ENCODE results near the gene SRXN1. TPM values are rescaled to one million over a fixed set of nuclear protein-coding genes. Genes with fewer than 3 reads are reported as not detected.

The SRXN1 gene
- total and polyA plus RNA-seq, 2 donors (not counting 3 experiments of a cell fraction or from before 2014, with no cell fraction given): 19.3 to 24.9 TPM

- FAIRE-seq (no peak), DNase-seq (ENCODE audit: low read depth, low spot score) (no peak)
- TF ChIP-seq POLR2A (IDR thresholded peaks at IDR 0.05; ENCODE audit: low read depth, low read length): no peak
- no peak for TF ChIP-seq FOS (IDR thresholded peaks at IDR 0.05; ENCODE audit: borderline replicate concordance, insufficient read depth, low read length)
- Histone ChIP-seq H3K36me3 (ENCODE audit: control insufficient read depth in 2 of 2, extremely low read depth in 1 of 2, insufficient read depth in 2 of 2, low read length in 2 of 2) (no peaks in the 10 kb centered on the region), H3K4me1 (ENCODE audit: control insufficient read depth, extremely low read depth, insufficient read depth, low read length) (no peaks in the 10 kb centered on the region), H2AFZ (ENCODE audit: low read depth, low read length) (no peak overlapping the region), H3K27ac (ENCODE audit: insufficient read depth, low read depth, low read length) (no peak overlapping the region), H3K9ac (replicated peaks; ENCODE audit: extremely low read depth, insufficient read depth, low read length) (no peak overlapping the region), H3K9me1 (replicated peaks; ENCODE audit: control insufficient read depth, extremely low read depth, insufficient read depth, low read length) (no peaks in the 10 kb centered on the region), H3K27me3 (ENCODE audit: control insufficient read depth in 2 of 2, insufficient read depth in 2 of 2, low read length in 2 of 2) (peaks cover 2 to 6% of the 10 kb centered on the region in 2 experiments), H3K4me3 (replicated peaks in 1 of 3; ENCODE audit: insufficient read depth in 1 of 3, low read depth in 1 of 3, low read length in 3 of 3) (no peak overlapping the region), H3K4me2 (ENCODE audit: insufficient read depth, low read length) (no peak overlapping the region), H3K9me3 (replicated peaks; ENCODE audit: control insufficient read depth, insufficient read depth, low read length) (no peaks in the 10 kb centered on the region), H4K20me1 (replicated peaks; ENCODE audit: control insufficient read depth, extremely low read depth, insufficient read depth, low read length) (no peaks in the 10 kb centered on the region), H3K79me2 (ENCODE audit: control insufficient read depth, insufficient read depth, low read length) (no peaks in the 10 kb centered on the region)
- intact Hi-C loops (cut with micrococcal nuclease) (no loop called here), dilution Hi-C loops (cut with MboI; ENCODE audit: extremely low pct_ligation_motif_present, low sequenced_read_pairs) (no loop called here)
- ChIA-PET CTCF (interaction anchor here (1.2 to 1.9 kb wide), 3 partner anchors 8 to 30 kb away, joined by 3 to 5 read pairs (median 5); no protein-coding TSS in a partner anchor), POLR2A (no interaction called here)
- BruUV-seq (replicated peaks): no TSS peak
Measured at GRCh38 chr20:637559-637958, 15.4 kb downstream of the SRXN1 start.

GRCh38 chr20:635893-636338, 17.1 kb downstream of the SRXN1 start:
- DNase-seq (ENCODE audit: low read depth, low spot score) (no peak), FAIRE-seq (no peak)
- H3K27ac ChIP-seq (ENCODE audit: insufficient read depth, low read depth, low read length): no peak overlapping the region
- no peaks in the 10 kb centered on the region for H3K36me3 ChIP-seq (ENCODE audit: control insufficient read depth in 2 of 2, extremely low read depth in 1 of 2, insufficient read depth in 2 of 2, low read length in 2 of 2)
- no peak overlapping the region for H3K4me2 ChIP-seq (ENCODE audit: insufficient read depth, low read length)
- no TSS peak for BruUV-seq (replicated peaks)
- no peaks in the 10 kb centered on the region for H3K4me1 ChIP-seq (ENCODE audit: control insufficient read depth, extremely low read depth, insufficient read depth, low read length)
- TF ChIP-seq MYC (IDR thresholded peaks at IDR 0.05; ENCODE audit: low read depth, low read length) (no peak), MAX (IDR thresholded peaks at IDR 0.05; ENCODE audit: insufficient read depth, insufficient read length) (no peak), CTCF (IDR thresholded peaks at IDR 0.05; ENCODE audit: extremely low read depth in 1 of 2, insufficient read depth in 1 of 2, low read depth in 1 of 2, low read length in 2 of 2) (no peak), POLR2A (IDR thresholded peaks at IDR 0.05; ENCODE audit: low read depth, low read length) (no peak), GATA2 (IDR thresholded peaks at IDR 0.05; ENCODE audit: insufficient read depth, insufficient read length, low read depth, low read length) (no peak)
- intact Hi-C loops (cut with micrococcal nuclease) (no loop called here), dilution Hi-C loops (cut with MboI; ENCODE audit: extremely low pct_ligation_motif_present, low sequenced_read_pairs) (no loop called here)
- H3K9me3 ChIP-seq (replicated peaks; ENCODE audit: control insufficient read depth, insufficient read depth, low read length): no peaks in the 10 kb centered on the region
- no peak overlapping the region for H3K4me3 ChIP-seq (replicated peaks in 1 of 3; ENCODE audit: insufficient read depth in 1 of 3, low read depth in 1 of 3, low read length in 3 of 3)
- no peak overlapping the region for H3K9ac ChIP-seq (replicated peaks; ENCODE audit: extremely low read depth, insufficient read depth, low read length)
- ChIA-PET POLR2A (no interaction called here), CTCF (interaction anchor here (2.8 kb wide), 1 partner anchor 10 kb away, joined by 11 read pairs; no protein-coding TSS in a partner anchor)
- H3K79me2 ChIP-seq (ENCODE audit: control insufficient read depth, insufficient read depth, low read length): no peaks in the 10 kb centered on the region
- no peaks in the 10 kb centered on the region for H3K9me1 ChIP-seq (replicated peaks; ENCODE audit: control insufficient read depth, extremely low read depth, insufficient read depth, low read length)
- no peaks in the 10 kb centered on the region for H4K20me1 ChIP-seq (replicated peaks; ENCODE audit: control insufficient read depth, extremely low read depth, insufficient read depth, low read length)
- H2AFZ ChIP-seq (ENCODE audit: low read depth, low read length): no peak overlapping the region
- peaks cover 2 to 6% of the 10 kb centered on the region in 2 experiments for H3K27me3 ChIP-seq (ENCODE audit: control insufficient read depth in 2 of 2, insufficient read depth in 2 of 2, low read length in 2 of 2)
